Loucy (cell line): ENCODE results near the gene ZDHHC7.
"Not testable (repeated sequence)": the region's sequence is repeated elsewhere in the genome, so short reads cannot be mapped to it uniquely, and the experiment has no call there.

Experiments
- H2AFZ ChIP-seq: fragments of 200-600 bp; sonication (generic); 2 replicates; pipeline ENCODE4 v1.6.0; 2016; ENCODE audit warnings: antibody characterized with exemption, mild to moderate bottlenecking, low read length, moderate library complexity
- H3F3A ChIP-seq: fragments of 200-600 bp; 2 replicates; pipeline ENCODE4 v1.6.0; 2016; ENCODE audit warnings: antibody characterized with exemption, low read depth, mild to moderate bottlenecking
- H3K27me3 ChIP-seq: fragments of 200-600 bp; sonication (generic); 2 replicates; pipeline ENCODE4 v1.6.1; 2014; ENCODE audit warnings: low read length, mild to moderate bottlenecking; ENCODE audit not compliant: insufficient read depth, poor library complexity, severe bottlenecking
- H3K36me3 ChIP-seq: fragments of 200-600 bp; sonication (generic); 2 replicates; pipeline ENCODE4 v1.6.1; 2016; ENCODE audit warnings: low read length; ENCODE audit not compliant: insufficient read depth
- H3K4me1 ChIP-seq: fragments of 200-600 bp; sonication (generic); 2 replicates; pipeline ENCODE4 v1.5.1; 2014; ENCODE audit warnings: low read length, mild to moderate bottlenecking; ENCODE audit not compliant: insufficient read depth, poor library complexity, severe bottlenecking
- H3K4me2 ChIP-seq: fragments of 200-600 bp; sonication (generic); 2 replicates; pipeline ENCODE4 v1.6.0; 2014; ENCODE audit warnings: antibody characterized with exemption, low read length, low read depth, mild to moderate bottlenecking; ENCODE audit not compliant: poor library complexity, severe bottlenecking
- H3K4me3 ChIP-seq: fragments of 200-600 bp; sonication (generic); 2 replicates; pipeline ENCODE4 v1.5.1; 2014; ENCODE audit warnings: low read length, mild to moderate bottlenecking, mixed read lengths; ENCODE audit not compliant: poor library complexity, severe bottlenecking
- H3K79me2 ChIP-seq: fragments of 200-600 bp; sonication (generic); 2 replicates; pipeline ENCODE4 v1.6.1; 2014; ENCODE audit warnings: low read length; ENCODE audit not compliant: insufficient read depth
- H3K9ac ChIP-seq: fragments of 200-600 bp; sonication (generic); 2 replicates; pipeline ENCODE4 v1.6.0; 2014; ENCODE audit warnings: mild to moderate bottlenecking, low read depth, low read length, moderate library complexity; ENCODE audit not compliant: poor library complexity, severe bottlenecking
- H3K9me2 ChIP-seq: fragments of 200-600 bp; sonication (generic); replicated peaks from 2 replicates; pipeline ENCODE4 v1.6.1; 2016; ENCODE audit warnings: low read depth, low read length, mixed read lengths
- H3K9me3 ChIP-seq: fragments of 200-600 bp; sonication (generic); 2 replicates; pipeline ENCODE4 v1.6.1; 2014; ENCODE audit warnings: mild to moderate bottlenecking, antibody characterized with exemption, low read length, low read depth; ENCODE audit not compliant: insufficient read depth
- H4K20me1 ChIP-seq: fragments of 200-600 bp; sonication (generic); 2 replicates; pipeline ENCODE4 v1.6.0; 2014; ENCODE audit warnings: antibody characterized with exemption, low read length, mild to moderate bottlenecking; ENCODE audit not compliant: insufficient read depth, poor library complexity, severe bottlenecking
- CTCF ChIP-seq: fragments of 200-600 bp; sonication (generic); conservative IDR thresholded peaks from 2 replicates; pipeline ENCODE4 v1.5.1; 2014; ENCODE audit warnings: mild to moderate bottlenecking, antibody characterized with exemption, low read length
- EZH2phosphoT487 ChIP-seq: fragments of 200-600 bp; IDR thresholded peaks from 2 replicates; pipeline ENCODE4 v1.6.1; 2018; ENCODE audit warnings: antibody characterized with exemption, mild to moderate bottlenecking, moderate library complexity, borderline replicate concordance

Gene ZDHHC7

GRCh38 chr16:85034591-85035433 lies 23.5 kb upstream of the ZDHHC7 start:
- Histone ChIP-seq H4K20me1 (no peaks in the 10 kb centered on the region), H3K27me3 (no peaks in the 10 kb centered on the region), H3K4me3 (no peak overlapping the region)

DNA sequence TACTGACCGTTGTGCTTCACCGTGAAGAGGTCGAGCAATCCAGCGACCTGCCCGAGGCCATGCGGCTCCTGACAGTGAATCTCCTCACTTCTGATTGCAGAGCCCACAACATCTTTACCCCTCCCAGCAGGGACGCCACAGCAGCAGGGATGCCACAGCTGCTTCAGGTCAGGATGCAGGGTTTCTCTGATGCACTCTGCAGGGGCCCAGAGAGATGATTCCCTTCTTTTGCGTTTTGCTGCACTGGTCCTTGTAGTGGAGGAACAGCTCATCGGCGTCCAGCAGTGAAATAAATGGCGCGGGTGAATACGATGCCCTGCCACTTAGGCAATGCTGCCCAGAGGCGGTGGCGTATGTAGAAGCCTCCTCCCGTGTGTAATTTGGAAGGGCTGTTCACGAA lies 21.8 kb upstream of the ZDHHC7 start:
- Histone ChIP-seq H3K9ac (no peak overlapping the region), H3K4me2 (no peak overlapping the region), H3K79me2 (no peaks in the 10 kb centered on the region), H3K9me2 (no peaks in the 10 kb centered on the region), H3K4me1 (peaks cover 15% of the 10 kb centered on the region), H3K36me3 (no peaks in the 10 kb centered on the region), H3K4me3 (no peak overlapping the region), H3K27me3 (no peaks in the 10 kb centered on the region), H3K9me3 (no peaks in the 10 kb centered on the region), H3F3A (no peaks in the 10 kb centered on the region), H4K20me1 (no peaks in the 10 kb centered on the region), H2AFZ (no peak overlapping the region)
- TF ChIP-seq EZH2phosphoT487 (no peak), CTCF (no peak)

More at GRCh38 chr16:85034591-85035433, 23.5 kb upstream of the ZDHHC7 start:
- no peak overlapping the region for H3K4me2 ChIP-seq
- H3K4me1 ChIP-seq = no peaks in the 10 kb centered on the region
- TF ChIP-seq EZH2phosphoT487 (no peak), CTCF (no peak)
- H3K36me3 ChIP-seq = no peaks in the 10 kb centered on the region
- H3K9ac ChIP-seq = no peak overlapping the region
- H3K9me2 ChIP-seq = no peaks in the 10 kb centered on the region
- no peaks in the 10 kb centered on the region for H3K9me3 ChIP-seq
- no peaks in the 10 kb centered on the region for H3F3A ChIP-seq
- H3K79me2 ChIP-seq = no peaks in the 10 kb centered on the region
- H2AFZ ChIP-seq = no peak overlapping the region

GRCh38 chr16:85032187-85032586 lies 20.9 kb upstream of the ZDHHC7 start:
- H3K9me3 ChIP-seq, H3F3A ChIP-seq, H4K20me1 ChIP-seq, H3K79me2 ChIP-seq, H3K27me3 ChIP-seq, H2AFZ ChIP-seq, H3K36me3 ChIP-seq, H3K9me2 ChIP-seq, H3K4me2 ChIP-seq, H3K9ac ChIP-seq, H3K4me3 ChIP-seq: not testable (repeated sequence)
- peaks cover 19% of the 10 kb centered on the region for H3K4me1 ChIP-seq

DNA sequence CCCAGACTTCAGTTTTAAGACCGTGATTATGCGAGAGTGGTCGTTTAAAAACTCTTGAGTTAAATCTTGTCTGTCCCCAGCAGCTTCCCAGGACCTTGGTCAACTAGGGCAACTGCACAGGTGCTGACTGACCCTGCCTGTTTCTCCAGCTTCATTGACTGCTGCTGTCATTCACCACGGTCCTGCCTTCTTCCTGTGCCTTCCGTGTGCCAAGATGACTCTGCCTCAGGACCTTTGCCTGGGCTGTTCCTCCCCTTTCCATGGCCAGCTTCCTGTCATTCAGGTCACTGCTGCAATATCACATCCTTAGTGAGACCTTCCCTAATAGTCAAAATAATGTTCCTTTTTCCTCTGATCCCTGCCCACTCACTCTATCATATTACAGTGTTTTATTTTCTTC lies 20.1 kb upstream of the ZDHHC7 start:
- Histone ChIP-seq H3K9me3 (no peaks in the 10 kb centered on the region), H4K20me1 (no peaks in the 10 kb centered on the region), H3F3A (no peaks in the 10 kb centered on the region), H3K79me2 (no peaks in the 10 kb centered on the region), H3K4me3 (no peak overlapping the region), H3K36me3 (no peaks in the 10 kb centered on the region), H3K4me1 (peaks cover 20% of the 10 kb centered on the region), H2AFZ (no peak overlapping the region), H3K9me2 (no peaks in the 10 kb centered on the region), H3K4me2 (no peak overlapping the region), H3K9ac (no peak overlapping the region), H3K27me3 (no peaks in the 10 kb centered on the region)
- TF ChIP-seq EZH2phosphoT487 (no peak), CTCF (no peak)
